Activated CD4-positive, alpha-beta memory T cell treated with anti-CD3 and anti-CD28 coated beads for 36 hours (primary cell): ENCODE measurements around the gene SND1. TPM values are rescaled to one million over a fixed set of nuclear protein-coding genes. Genes with fewer than 3 reads are reported as not detected.

Experiments used
- CTCF ChIA-PET: fragments of 350-600 bp; sonication (Branson Sonifier 250); formaldehyde crosslinking; loops from one replicate; lab custom pipeline; 2021; ENCODE audit warnings: antibody characterized with exemption, inconsistent platforms; lab: Charles Lee
- POLR2A ChIA-PET: fragments of 350-600 bp; sonication (Branson Sonifier 250); formaldehyde crosslinking; loops from one replicate; lab custom pipeline; 2021; ENCODE audit warnings: antibody characterized with exemption; lab: Charles Lee
- DNase-seq: peaks from one replicate; pipeline ENCODE4 v3.0.0-alpha.2; 2020
- H3K27ac Mint-ChIP-seq: one replicate; pipeline ENCODE4 v1.8.0; 2021; ENCODE audit warnings: mixed read lengths
- H3K27me3 Mint-ChIP-seq: one replicate; pipeline ENCODE4 v1.8.0; 2021; ENCODE audit warnings: mixed read lengths
- H3K36me3 Mint-ChIP-seq: one replicate; pipeline ENCODE4 v1.8.0; 2021; ENCODE audit warnings: mixed read lengths
- H3K4me1 Mint-ChIP-seq: one replicate; pipeline ENCODE4 v1.8.0; 2021; ENCODE audit warnings: low read depth, mixed read lengths
- H3K4me3 Mint-ChIP-seq: one replicate; pipeline ENCODE4 v1.8.0; 2021; ENCODE audit warnings: mild to moderate bottlenecking, mixed read lengths
- H3K9me3 Mint-ChIP-seq: one replicate; pipeline ENCODE4 v1.8.0; 2021; ENCODE audit warnings: mixed read lengths
- intact Hi-C: fragments of 100-400 bp; cut with micrococcal nuclease; formaldehyde crosslinking; loops from one replicate; pipeline ENCODE4 v1.15.1; 2023
- total RNA-seq, 2 experiments: library from RNA; stranded (reverse); gene quantifications; one replicate each; pipeline ENCODE4 v1.2.3, GENCODE V29; 2021

SND1 gene
- total RNA-seq, 2 experiments from 2014 or later, result 208 to 235 TPM

DNA sequence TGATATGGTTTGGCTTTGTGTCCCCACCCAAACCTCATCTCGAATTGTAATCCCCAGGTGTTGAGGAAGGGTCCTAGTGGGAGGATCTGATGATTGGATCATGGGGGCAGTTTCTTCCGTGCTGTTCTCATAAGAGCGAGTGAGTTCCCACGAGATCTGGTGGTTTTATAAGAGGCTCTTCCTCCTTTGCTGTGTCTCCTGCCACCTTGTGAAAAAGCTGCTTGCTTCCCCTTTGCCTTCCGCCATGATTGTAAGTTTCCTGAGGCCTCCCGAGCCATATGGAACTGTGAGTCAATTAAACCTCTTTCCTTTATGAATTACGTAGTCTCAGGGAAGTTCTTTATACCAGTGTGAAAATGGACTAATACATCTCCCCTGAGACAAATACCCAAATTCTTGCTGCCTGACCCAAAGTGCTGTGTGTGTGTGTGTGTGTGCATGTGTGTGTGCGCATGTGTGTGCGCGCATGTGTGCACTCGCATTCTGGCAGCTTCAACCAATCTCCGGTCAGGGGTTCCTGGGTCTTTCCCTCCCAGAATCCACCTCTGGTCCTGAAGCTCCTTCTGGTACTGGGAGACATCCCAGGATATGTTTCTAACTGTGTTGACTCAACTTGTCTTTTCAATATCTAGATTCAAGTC, 477.4 kb downstream of the SND1 start:
- POLR2A ChIA-PET, result no interaction called here
- intact Hi-C loops, result no loop called here
- H3K4me3 Mint-ChIP-seq, result no peak overlapping the region
- peaks cover 13% of the 10 kb centered on the region for H3K27me3 Mint-ChIP-seq
- CTCF ChIA-PET, result interaction anchor here (2.3 kb wide), 1 partner anchor 80 kb away, joined by 8 read pairs; no protein-coding TSS in a partner anchor
- H3K36me3 Mint-ChIP-seq, result no peaks in the 10 kb centered on the region
- no peaks in the 10 kb centered on the region for H3K9me3 Mint-ChIP-seq
- H3K4me1 Mint-ChIP-seq, result peaks cover 6% of the 10 kb centered on the region
- DNase-seq, result no peak
- H3K27ac Mint-ChIP-seq, result no peak overlapping the region

DNA sequence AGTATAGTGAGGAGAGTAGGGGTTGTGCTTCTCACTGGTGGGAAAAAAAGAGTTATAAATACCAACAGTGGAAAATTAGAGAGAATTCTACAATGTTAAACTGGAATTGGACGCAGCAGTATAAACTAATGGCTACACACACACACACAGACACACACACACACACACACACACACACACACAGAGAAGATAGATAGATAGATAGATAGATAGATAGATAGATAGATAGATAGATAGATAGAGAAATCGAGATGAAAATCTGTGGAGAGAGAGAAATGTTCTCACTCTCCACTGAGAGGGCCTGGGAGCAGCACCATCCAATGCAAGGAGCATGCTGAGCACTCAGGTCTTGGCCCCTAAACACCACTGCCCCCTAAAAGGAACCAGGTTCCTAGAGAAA, 479.1 kb downstream of the SND1 start:
- H3K27ac Mint-ChIP-seq, result no peak overlapping the region
- POLR2A ChIA-PET, result no interaction called here
- CTCF ChIA-PET, result interaction anchor here (0.8 kb wide), 1 partner anchor 422 kb away, joined by 3 read pairs; no protein-coding TSS in a partner anchor
- H3K36me3 Mint-ChIP-seq, result no peaks in the 10 kb centered on the region
- peaks cover 21% of the 10 kb centered on the region for H3K27me3 Mint-ChIP-seq
- intact Hi-C loops, result no loop called here
- no peaks in the 10 kb centered on the region for H3K9me3 Mint-ChIP-seq
- H3K4me1 Mint-ChIP-seq, result peaks cover 11% of the 10 kb centered on the region
- DNase-seq, result no peak
- no peak overlapping the region for H3K4me3 Mint-ChIP-seq

DNA sequence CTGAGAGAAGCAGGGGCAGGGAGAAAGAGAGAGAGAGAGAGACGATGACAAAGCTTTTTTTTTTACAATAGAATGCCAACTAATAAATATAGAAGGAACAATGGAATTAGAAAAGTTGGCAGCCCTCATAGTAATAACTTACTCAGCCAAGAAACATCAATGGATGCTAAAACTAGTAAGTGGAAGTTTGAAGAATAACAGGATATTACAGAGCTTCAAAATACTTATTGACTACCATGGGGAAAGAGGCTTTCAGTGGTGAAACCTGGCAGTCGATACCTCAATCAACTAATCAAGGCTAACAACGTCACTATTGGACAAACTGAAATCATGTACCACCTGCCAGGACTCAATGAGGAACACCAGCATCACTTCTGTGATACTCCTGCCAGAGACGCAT, 479.7 kb downstream of the SND1 start:
- POLR2A ChIA-PET, result no interaction called here
- intact Hi-C loops, result no loop called here
- CTCF ChIA-PET, result interaction anchor here (0.8 kb wide), 1 partner anchor 423 kb away, joined by 3 read pairs; no protein-coding TSS in a partner anchor
- DNase-seq, result no peak
- Mint-ChIP-seq H3K4me1 (peaks cover 12% of the 10 kb centered on the region), H3K4me3 (no peak overlapping the region), H3K9me3 (no peaks in the 10 kb centered on the region), H3K27ac (no peak overlapping the region), H3K36me3 (no peaks in the 10 kb centered on the region), H3K27me3 (peaks cover 21% of the 10 kb centered on the region)

DNA sequence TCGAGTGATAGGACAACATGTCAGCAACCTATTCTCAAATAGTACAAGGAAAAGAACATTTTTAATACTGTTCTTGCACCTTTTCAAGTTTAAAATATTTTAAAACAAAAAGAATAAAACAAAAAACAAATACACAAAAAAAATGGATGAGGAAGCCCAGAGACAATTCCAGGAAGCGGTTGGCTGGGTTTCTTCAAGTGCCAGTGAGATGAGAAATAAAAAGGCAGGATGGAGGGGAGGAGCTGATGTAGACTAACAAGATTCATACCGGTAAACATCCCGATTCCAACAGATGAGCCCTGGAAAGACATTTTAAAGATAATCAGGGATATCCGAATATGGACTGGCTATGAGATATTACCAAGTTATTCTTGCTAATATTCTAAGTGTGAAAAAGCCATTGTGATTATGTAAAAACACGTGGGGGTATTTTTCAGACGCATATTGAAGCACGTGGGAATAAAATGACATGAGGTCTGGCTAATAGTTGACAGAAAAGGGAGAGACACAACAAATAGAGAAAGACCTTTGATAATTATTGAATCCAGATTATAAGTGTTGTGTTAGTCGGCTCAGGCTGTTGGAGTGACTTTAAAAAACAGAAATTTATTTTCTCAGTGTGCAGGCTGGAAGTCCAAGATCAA, 480.6 kb downstream of the SND1 start:
- CTCF ChIA-PET, result no interaction called here
- POLR2A ChIA-PET, result no interaction called here
- intact Hi-C loops, result no loop called here
- Mint-ChIP-seq H3K9me3 (no peaks in the 10 kb centered on the region), H3K4me1 (peaks cover 12% of the 10 kb centered on the region), H3K4me3 (no peak overlapping the region), H3K27ac (no peak overlapping the region), H3K27me3 (peaks cover 28% of the 10 kb centered on the region), H3K36me3 (no peaks in the 10 kb centered on the region)
- DNase-seq, result no peak

DNA sequence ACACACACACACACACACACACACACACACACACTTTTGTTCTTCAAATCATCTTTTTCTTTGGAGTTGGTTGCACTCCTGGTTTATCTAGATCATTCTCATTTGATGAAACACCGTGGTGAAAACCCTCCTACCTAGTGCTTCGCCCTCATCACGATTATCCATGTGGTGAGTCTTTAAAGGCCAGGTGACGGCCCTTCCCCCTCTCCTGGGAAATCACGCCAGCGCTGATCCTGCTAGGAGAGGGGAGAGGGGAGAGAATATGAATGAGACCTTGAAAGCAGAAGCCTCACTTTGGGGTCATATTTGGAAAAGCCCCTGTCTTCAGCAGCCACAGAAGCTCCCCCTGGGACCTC, 483.1 kb downstream of the SND1 start:
- H3K9me3 Mint-ChIP-seq, result no peaks in the 10 kb centered on the region
- H3K27ac Mint-ChIP-seq, result no peak overlapping the region
- ChIA-PET CTCF (interaction anchor here (0.7 to 5.1 kb wide), 28 partner anchors 9 to 552 kb away, joined by 3 to 139 read pairs (median 4); partner anchors contain the start of genes GCC1 and RBM28), POLR2A (interaction anchor here (1.2 to 2.5 kb wide), 2 partner anchors 31 to 74 kb away, joined by 3 to 8 read pairs; no protein-coding TSS in a partner anchor)
- H3K4me3 Mint-ChIP-seq, result peak overlapping the region; percentile 42
- H3K36me3 Mint-ChIP-seq, result no peaks in the 10 kb centered on the region
- H3K4me1 Mint-ChIP-seq, result peaks cover 12% of the 10 kb centered on the region
- intact Hi-C loops, result loop anchor here (1.0 to 5.0 kb wide), 2 partner anchors 74 to 428 kb away; no protein-coding TSS in a partner anchor
- DNase-seq, result no peak
- peaks cover 31% of the 10 kb centered on the region for H3K27me3 Mint-ChIP-seq

DNA sequence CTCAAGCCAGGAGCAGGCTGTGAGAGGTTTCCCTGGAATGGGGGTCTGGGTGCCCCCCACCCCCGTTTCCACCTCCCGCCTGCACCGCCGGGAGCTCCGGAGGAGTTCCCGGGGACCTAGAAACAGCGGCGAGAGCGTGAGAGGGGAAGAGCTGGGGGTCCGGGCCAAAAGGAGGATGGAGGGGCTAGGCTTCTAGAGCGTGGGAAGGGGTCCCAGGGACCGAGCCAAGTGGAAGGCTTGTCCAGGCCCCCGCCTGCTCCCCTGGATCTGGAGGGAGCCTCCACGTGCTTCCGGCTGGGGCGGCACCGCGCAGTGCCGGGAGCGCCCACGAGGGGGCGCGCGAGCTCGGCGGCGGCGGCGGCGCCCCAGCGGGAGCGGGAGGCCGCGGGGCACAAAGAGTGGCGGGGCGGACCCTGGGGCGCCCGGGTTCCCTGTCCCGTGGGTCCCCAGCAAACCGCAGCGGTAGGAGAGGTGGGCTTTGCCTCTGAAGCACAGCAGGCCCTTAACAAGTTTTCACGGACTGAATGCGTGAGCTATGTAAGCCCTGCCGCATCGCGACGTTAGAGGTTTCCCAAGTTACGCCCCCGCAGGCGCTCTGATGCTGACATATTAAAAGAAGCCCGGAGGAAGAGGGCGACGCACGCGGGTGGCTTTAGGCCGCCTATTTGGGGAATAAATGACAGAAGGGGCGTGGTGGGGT, 483.7 kb downstream of the SND1 start:
- Mint-ChIP-seq H3K27ac (no peak overlapping the region), H3K36me3 (no peaks in the 10 kb centered on the region), H3K27me3 (peaks cover 31% of the 10 kb centered on the region), H3K4me3 (peak overlapping the region; percentile 62), H3K4me1 (peaks cover 12% of the 10 kb centered on the region), H3K9me3 (no peaks in the 10 kb centered on the region)
- intact Hi-C loops, result loop anchor here (1.0 to 5.0 kb wide), 3 partner anchors 74 to 428 kb away; no protein-coding TSS in a partner anchor
- CTCF ChIA-PET, result interaction anchor here (0.6 to 5.1 kb wide), 36 partner anchors 8 to 600 kb away, joined by 3 to 139 read pairs (median 4); partner anchors contain the start of genes GCC1 and RBM28
- POLR2A ChIA-PET, result interaction anchor here (1.2 to 2.5 kb wide), 2 partner anchors 31 to 74 kb away, joined by 3 to 8 read pairs; no protein-coding TSS in a partner anchor
- DNase-seq, result peak; percentile 75

DNA sequence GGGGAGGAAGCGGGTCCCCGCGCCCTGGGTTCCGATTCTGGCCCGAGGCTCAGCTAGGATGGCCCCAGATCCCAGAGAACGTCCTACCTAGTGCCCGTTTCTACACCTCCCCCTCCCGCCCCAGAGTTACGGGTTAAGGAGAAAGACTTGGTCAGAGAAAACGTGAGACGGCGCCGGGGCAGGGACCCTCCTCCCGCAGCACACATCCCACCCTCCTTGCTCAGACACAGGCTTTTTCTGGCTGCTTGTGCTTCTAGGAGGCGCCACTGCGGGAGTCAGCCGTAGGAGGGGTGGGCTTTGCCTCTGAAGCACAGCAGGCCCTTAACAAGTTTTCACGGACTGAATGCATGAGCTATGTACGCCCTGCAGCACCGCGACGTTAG, 484.2 kb downstream of the SND1 start:
- no peak overlapping the region for H3K27ac Mint-ChIP-seq
- H3K9me3 Mint-ChIP-seq, result no peaks in the 10 kb centered on the region
- peak overlapping the region; percentile 62 for H3K4me3 Mint-ChIP-seq
- no peaks in the 10 kb centered on the region for H3K36me3 Mint-ChIP-seq
- peaks cover 31% of the 10 kb centered on the region for H3K27me3 Mint-ChIP-seq
- no peak for DNase-seq
- intact Hi-C loops, result loop anchor here (1.0 to 5.0 kb wide), 2 partner anchors 104 to 429 kb away; no protein-coding TSS in a partner anchor
- CTCF ChIA-PET, result interaction anchor here (0.6 to 5.1 kb wide), 30 partner anchors 9 to 600 kb away, joined by 3 to 139 read pairs (median 5); partner anchors contain the start of genes GCC1 and RBM28
- POLR2A ChIA-PET, result interaction anchor here (2.5 kb wide), 1 partner anchor 73 kb away, joined by 8 read pairs; no protein-coding TSS in a partner anchor
- H3K4me1 Mint-ChIP-seq, result peaks cover 12% of the 10 kb centered on the region

DNA sequence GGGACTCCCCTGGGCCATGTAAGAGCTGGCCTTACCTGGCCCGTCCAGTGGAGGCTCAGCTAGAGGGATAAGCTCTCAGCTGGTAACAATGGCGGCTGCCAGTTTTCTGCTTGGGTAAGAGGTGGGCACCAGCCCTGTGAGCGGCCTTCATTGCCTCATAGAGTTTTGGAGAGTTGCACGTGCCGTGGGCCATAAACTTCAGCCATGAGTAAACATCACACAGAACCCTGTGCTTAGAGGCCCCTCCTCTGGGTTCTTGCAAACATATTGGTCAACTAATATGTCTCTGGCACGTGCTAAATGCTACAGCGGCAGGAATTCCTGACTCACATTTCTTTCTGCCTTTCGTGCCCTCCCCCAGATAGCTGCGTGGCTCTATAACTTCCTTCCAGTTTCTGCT, 485.2 kb downstream of the SND1 start:
- Mint-ChIP-seq H3K27me3 (peaks cover 25% of the 10 kb centered on the region), H3K27ac (no peak overlapping the region), H3K9me3 (no peaks in the 10 kb centered on the region), H3K36me3 (no peaks in the 10 kb centered on the region), H3K4me3 (no peak overlapping the region), H3K4me1 (peaks cover 12% of the 10 kb centered on the region)
- CTCF ChIA-PET, result interaction anchor here (0.7 to 5.1 kb wide), 6 partner anchors 9 to 110 kb away, joined by 3 to 139 read pairs (median 11); no protein-coding TSS in a partner anchor
- intact Hi-C loops, result loop anchor here (5.0 kb wide), 1 partner anchor 430 kb away; no protein-coding TSS in a partner anchor
- POLR2A ChIA-PET, result interaction anchor here (2.5 kb wide), 1 partner anchor 72 kb away, joined by 8 read pairs; no protein-coding TSS in a partner anchor
- DNase-seq, result no peak

DNA sequence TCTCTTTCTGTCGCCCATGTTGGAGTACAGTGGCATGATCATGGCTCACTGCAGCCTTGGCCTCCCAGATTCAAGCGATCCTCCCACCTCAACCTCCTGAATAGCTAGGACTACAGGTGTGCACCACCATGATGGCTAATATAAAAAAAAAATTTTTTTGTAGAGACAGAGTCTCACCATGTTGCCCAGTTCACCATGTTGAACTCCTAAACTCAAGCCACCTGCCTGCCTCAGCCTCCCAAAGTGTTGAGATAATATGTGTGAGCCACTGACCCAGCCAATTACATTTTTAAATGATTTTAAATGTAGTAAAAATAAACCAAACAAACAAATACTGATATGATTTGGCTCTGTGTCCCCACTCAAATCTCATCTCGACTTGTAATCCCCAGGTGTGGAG, 487.4 kb downstream of the SND1 start:
- Mint-ChIP-seq H3K27me3 (peaks cover 18% of the 10 kb centered on the region), H3K9me3 (peaks cover 4% of the 10 kb centered on the region), H3K4me1 (peaks cover 12% of the 10 kb centered on the region), H3K4me3 (no peak overlapping the region), H3K36me3 (no peaks in the 10 kb centered on the region), H3K27ac (no peak overlapping the region)
- no peak for DNase-seq
- POLR2A ChIA-PET, result no interaction called here
- CTCF ChIA-PET, result no interaction called here
- intact Hi-C loops, result loop anchor here (5.0 kb wide), 1 partner anchor 432 kb away; no protein-coding TSS in a partner anchor

DNA sequence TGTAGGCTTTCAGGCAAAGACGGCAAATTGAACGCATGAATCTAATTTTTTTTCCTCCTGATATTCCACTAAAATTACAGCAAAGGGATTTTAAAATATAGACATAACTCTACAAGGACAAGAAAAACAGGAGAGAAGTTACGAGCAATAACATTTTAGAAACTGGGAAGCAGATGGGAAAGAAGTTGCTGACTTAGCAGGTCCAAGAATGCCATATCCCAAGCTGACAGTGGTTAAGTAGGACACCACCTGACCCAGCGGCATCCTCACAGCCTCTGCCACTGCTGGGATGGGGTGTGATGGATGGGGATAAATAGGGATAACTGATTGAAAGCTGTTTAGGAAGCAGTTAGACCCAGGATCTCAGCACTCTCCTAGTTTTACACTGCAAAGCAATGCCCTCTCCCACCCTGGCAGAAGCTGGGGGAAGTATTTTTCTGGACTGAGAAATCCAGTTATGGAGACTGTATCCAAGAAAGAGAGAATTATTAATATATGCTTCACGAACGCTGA, 489.7 kb downstream of the SND1 start:
- no peak for DNase-seq
- CTCF ChIA-PET, result interaction anchor here (1.0 to 1.3 kb wide), 2 partner anchors 30 to 68 kb away, joined by 3 read pairs; no protein-coding TSS in a partner anchor
- Mint-ChIP-seq H3K27ac (no peak overlapping the region), H3K9me3 (peaks cover 4% of the 10 kb centered on the region), H3K4me1 (no peaks in the 10 kb centered on the region), H3K4me3 (no peak overlapping the region), H3K36me3 (no peaks in the 10 kb centered on the region), H3K27me3 (peaks cover 9% of the 10 kb centered on the region)
- intact Hi-C loops, result no loop called here
- POLR2A ChIA-PET, result no interaction called here
